Embryonic facial prominence (tissue), 1 donor: ENCODE results near the gene FAM110C.
"Not testable (repeated sequence)": the region's sequence is repeated elsewhere in the genome, so short reads cannot be mapped to it uniquely, and the experiment has no call there.

ENCODE experiments used
- DNase-seq: peaks from one replicate; pipeline ENCODE4 v3.0.0-alpha.2; 2016; ENCODE audit errors: extremely low spot score

The FAM110C gene

DNA sequence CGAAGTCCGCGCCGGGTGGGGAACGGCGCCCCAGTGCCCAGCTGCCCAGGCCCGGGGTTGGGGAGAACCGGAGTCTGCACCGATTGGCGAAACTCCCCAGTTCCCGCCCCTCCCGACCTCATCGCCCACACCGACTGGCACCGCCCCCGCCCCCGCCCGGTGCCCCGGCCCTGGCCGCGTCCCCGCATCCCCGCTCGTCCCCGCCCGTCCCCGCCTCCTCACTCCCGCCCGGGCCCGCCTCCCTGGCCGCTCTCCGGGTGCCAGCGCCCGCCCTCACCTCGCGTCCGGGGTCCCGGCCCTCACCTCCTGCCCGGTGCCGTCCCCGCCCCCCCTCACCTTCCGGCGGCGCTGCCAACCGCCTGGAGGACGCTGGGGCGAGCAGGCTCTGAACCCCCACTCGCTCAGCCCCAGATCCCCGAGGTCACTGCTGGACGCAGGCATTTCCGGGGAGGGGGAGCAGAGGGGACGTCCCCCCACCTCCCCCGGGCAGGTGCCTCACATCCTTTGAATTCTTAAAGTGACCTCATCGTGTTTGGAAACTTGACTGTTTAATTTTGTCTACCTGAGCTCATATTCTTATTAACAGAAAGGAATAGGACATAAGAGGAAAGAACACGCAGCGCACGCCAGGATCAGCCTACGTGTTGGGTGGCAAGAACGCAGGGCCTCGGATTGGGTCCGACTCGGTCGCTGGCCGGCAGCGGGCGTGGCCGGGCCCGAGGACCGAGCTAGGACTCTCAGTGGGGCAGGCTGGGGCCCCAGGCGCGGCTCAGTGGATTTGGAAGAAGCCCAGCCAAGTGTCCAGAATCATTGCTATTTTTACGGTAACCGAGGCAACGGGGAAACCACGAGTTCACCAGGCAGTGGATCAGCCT, at the start of gene FAM110C:
Gene FAM110C (minus strand): TSS at position 35 of the 875 bp plus-strand sequence. CDS start 120 bp downstream, outside the sequence.
- peak; percentile 16 for DNase-seq

GRCh38 chr2:92326-92725, 46.0 kb upstream of the FAM110C start:
- DNase-seq = no peak

DNA sequence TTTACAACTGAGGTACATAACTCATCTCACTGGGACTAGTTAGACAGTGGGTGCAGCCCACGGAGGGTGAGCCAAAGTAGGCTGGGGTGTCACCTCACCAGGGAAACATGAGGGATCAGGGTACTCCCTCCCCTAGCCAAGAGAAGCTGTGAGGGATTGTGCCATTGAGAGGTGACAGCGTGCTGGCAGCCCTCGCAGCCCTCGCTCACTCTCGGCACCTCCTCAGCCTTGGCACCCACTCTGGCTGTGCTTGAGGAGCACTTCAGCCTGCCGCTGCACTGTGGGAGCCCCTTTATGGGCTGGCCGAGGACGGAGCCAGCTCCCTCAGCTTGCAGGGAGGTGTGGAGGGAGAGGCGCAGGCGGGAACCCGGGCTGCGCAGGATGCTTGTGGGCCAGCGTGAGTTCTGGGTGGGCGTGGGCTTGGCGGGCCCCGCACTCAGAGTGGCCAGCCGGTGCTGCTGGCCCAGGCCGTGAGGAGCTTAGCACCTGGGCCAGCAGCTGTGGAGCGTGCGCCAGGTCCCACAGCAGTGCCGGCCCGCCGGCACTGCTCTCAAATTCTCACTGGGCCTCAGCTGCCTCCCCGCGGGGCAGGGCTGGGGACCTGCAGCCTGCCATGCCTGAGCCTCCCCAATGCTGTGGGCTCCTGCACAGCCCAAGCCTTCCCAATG, 44.5 kb upstream of the FAM110C start:
- no peak for DNase-seq

DNA sequence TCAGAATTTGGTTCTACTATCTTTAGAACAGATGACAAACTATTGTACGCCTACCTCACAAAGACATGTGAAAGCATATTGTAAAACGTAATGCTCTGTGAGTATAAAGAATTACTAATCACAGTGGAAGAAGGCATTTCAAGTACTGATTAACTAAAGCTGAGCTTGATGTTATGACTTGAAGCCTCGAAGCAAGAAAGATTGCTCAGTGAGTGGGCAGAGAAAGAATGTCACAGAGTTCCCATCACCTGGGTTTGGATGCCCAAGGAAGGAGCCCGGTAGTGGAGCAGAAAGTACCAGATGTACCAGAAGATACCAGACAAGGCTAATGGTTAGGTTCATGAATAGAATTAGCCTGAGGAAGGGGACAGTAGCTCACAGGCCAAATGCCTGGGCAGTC, 39.5 kb upstream of the FAM110C start:
- no peak for DNase-seq

GRCh38 chr2:84121-84520, 37.8 kb upstream of the FAM110C start:
- DNase-seq = no peak

GRCh38 chr2:80971-81736, 34.8 kb upstream of the FAM110C start:
- DNase-seq = no peak

DNA sequence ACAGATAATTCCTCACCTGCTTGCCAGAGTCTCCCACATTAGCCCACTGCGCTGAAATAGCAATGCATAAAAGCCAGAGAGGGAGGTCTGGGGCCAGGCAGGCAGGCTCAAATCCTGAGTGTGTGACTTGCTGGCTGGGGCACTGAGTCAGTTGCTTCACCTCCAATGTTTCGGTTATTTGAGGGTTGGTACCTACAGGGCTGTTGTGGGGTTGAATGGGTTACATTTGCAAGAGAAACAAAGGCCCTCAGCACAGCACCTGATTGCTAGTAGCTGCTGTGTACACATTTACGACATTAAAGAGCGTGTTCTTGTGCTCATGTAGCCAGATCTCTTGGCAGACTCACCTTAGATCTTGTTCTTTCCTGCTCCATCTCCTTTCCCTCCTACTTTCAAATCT, 34.1 kb upstream of the FAM110C start:
- no peak for DNase-seq

GRCh38 chr2:71309-72035, 25.2 kb upstream of the FAM110C start:
- no peak for DNase-seq

DNA sequence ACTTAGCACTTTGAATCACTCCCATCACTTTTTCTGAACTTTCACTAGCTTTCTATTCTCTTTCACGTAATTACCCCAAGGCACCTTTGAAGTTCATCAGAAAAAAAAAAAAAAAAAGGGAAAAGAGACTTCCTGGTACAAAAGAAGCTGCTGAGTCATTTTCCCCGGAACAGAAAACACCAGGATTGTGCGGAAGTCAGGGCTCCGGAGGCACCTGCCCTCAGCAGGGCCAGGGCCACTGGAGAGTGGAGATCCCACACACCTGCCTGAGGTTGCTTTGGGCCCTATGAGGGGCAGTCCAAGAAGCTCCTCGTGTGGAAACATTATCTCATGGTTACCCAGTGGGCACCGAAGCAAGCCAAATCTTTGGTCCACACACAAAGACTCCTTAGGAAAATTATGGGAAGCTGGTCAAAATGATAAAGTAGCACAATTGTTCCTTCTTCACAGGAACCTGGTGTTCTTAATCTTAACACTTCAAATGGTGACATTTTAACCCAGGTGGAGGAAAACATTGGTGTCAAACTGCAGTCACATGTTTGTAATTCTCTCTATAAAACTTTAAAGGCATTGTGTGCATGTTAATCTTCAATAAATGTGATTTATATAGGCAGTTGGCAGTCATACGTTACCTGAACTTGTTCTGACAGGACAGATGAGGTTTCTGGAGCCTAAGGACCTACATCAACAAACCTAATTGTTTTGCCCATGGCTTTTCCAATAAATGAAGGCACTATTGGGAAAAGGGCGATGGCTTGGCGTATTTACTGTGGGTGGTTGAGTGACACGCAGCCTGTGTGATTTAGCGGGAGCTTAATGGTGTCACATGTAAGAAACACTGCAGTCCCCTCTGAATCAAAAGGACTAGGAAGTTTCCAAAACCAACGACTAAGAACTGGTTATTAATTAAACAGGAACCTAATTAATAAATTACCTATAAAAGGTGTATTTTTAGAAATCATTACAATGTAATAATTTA, 23.4 kb upstream of the FAM110C start:
- no peak for DNase-seq

DNA sequence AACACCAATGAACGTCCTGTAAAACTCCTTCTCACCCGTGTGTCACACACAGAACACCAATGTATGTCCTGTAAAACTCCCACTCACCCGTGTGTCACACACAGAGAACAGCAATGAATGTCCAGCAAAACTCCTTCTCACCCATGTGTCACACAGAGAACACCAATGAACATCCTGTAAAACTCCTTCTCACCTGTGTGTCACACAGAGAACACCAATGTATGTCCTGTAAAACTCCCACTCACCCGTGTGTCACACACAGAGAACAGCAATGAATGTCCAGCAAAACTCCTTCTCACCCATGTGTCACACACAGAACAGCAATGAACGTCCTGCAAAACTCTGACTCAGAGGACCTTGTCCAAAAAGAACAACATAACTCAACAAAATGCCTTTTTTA, 22.3 kb upstream of the FAM110C start:
- not testable (repeated sequence) for DNase-seq

- DNase-seq = no peak
These were observed 20.5 kb upstream of the FAM110C start for GRCh38 chr2:66853-67252.

DNA sequence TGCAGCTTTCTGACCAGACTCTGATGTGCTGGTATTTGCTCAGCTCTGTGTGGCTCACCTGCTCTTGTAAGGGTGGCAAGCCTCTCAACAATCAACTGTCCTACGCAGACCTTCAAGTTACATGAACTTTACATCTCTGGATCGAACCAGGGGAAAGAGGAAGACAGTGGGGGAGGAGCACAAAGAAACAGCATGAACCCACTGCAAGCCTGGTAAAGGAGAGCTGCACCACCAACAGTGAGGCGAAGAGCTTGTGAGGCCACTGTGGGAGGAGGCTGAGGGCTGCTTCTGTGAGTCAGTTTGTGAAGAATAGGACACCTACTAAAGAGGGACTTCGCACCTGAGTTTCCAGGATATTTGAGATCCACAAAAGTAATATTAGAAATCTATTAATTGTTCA, 18.8 kb upstream of the FAM110C start:
- DNase-seq = no peak

DNA sequence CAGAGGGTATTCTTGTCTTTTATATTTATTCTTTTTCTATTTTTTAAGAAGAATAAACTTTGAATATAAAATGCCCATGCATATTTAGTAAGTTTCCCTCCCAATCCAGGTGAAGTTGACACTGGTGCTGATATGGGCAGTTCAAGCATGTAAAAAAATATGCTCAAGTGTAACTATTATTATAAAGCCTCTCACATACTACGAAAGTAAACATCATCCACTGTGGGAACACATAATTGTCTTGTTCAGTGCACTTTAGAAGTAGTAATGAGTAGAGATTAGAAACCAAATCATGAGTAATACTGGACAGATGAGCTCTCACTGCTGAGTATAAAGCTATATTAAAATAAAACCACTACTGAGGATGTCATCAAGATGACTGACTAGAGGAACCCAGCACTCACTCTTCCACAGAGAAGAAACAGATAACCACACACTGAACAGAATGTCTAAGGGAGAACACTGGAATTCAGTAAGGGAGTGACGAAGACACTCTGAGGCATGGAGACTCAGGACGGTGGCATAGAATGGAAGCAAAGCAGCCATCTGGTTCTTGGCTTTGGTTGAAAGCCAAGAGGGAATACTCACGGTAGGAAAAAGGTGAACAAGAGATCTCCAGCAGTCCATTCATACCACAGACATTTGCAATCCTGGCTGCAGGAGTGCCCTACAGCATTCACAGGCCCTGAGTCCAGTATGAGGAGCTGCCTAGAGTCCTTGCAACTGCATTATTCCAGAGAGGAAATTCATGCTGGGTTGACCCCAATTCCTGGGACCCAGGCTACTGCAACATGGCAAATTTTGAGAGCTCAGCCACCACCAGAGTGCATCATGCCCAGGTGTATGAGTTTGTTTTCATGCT, 9.5 kb upstream of the FAM110C start:
- no peak for DNase-seq

DNA sequence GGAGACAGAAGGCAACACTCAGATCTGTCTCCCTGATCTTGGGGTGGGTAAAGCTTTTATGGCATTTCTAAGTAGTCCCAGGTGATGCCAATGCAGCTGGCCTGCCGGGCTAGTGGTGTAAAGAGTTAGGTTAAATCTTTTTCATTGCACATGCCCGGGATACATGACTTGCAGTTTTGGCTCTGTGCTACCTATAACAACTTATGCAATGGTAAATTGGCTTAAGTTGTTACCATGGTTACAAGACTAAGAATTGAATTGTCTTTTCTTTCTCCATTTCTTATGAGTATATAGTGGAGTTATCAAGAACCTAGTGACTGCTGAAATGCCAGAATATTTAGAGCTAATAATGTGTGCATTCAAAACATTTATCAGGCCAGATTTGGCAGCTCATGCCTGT, 5.3 kb upstream of the FAM110C start:
- DNase-seq = no peak

- no peak for DNase-seq
These were observed 1.4 kb upstream of the FAM110C start for GRCh38 chr2:47737-48136.

GRCh38 chr2:47346-47725, 1.0 kb upstream of the FAM110C start:
- DNase-seq = no peak

DNA sequence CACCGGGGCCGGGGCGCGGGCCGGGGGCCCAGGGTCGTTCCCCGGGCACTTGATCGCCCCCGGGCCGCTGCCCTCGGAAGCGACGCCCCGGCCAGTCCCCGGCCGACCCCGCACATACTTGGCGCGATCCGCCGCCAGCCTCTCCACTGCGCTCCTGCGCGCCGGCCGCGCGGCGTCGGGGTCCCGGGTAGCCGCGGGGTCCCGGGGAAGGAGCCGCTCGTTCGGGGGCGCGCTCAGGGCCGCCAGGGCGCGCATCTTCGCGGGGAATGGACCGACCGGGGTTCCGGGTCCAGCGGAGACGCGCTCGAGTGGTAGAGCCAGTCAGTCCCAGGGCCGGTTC, 204 bp downstream of the FAM110C start:
- no peak for DNase-seq

DNA sequence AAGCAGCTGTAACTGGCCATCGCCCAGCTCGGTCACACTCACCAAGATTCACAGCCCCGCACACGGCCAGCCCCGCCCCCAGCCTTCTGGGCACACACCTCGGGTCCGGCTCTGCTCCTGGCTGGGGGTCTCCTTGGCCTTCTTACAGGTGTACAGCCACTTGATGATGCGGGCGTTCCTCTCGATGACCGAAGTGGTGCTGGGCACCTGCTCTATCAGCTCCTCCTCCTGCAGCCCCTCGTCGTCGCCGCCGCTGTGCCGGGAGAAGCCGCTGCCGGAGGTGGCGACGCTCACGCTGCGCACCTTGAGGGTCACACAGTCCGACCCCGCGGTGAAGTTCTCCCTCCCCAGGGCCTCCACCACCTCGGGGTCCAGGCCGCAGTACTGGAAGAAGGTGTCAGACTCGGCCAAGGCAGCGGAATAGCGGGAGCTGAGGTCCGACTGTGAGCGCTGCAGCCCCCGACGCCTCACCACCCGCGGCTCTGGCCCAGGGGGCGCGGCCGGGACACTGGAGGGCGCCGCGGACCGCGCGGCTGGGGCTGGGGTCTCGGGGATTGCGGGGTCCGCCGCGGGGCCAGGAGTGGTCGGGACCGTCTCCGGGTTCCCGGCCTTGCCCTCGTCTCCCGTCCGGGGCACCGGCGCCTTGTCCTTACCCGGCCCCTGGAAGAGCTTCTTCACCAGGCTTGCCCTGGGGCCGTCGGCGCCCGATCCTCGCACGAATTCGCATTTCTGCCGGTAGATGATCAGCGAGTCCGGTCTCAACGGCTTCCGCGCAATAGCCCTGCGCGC, 769 bp downstream of the FAM110C start:
- DNase-seq = no peak

DNA sequence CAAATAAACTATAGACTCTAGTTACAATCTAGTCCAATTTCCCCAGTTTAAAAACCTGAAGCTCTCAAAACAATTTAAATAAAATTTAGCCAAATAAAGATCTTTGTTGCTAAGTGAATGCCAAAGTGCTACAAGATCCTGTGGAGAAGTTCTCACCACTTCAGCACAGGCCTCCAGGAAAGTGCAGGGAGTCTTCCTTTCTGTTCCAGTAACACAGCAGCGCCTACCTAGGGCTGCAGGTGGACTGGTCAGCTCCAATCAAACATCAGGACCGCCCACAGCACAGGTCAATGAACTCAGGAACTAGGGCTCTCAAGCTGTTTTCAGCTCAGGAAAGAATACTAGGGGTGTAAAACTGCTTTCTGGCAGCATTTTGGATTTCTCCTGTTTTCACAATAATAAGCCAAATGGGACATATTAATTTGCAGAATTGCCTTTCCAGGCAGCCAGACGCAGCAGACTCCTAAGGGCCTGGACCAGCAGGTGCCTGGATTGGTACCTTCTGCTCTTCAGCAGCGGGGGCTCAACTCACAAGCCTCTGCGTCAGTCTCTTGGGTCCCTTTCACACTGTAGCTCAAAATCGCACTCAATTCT, 1.5 kb downstream of the FAM110C start:
- DNase-seq = no peak
